ENCODE results near the gene KRTAP2-3. TPM values are rescaled to one million over a fixed set of nuclear protein-coding genes. Genes with fewer than 3 reads are reported as not detected.

The KRTAP2-3 gene
- total RNA-seq, 4 donors from 2014 or later, result 0.64 to 10.8 TPM; not detected in 2

- no peak for TF ChIP-seq POLR2AphosphoS5 (IDR thresholded peaks at IDR 0.05)
- Histone ChIP-seq H3K27me3 (no peaks in the 10 kb centered on the region), H3K36me3 (no peaks in the 10 kb centered on the region), H3K4me3 (no peak overlapping the region), H3K27ac (no peak overlapping the region), H3K4me1 (no peaks in the 10 kb centered on the region), H3K9me3 (no peaks in the 10 kb centered on the region)
- DNase-seq (ENCODE audit: low spot score in 2 of 2), result no peak
- 65% methylated on average over 3 of the region's 3 CpGs for WGBS
These were observed 41.4 kb downstream of the KRTAP2-3 start for GRCh38 chr17:41018541-41018940.

- H3K27ac ChIP-seq, result no peak overlapping the region
- no peaks in the 10 kb centered on the region for H3K9me3 ChIP-seq
- H3K36me3 ChIP-seq, result no peaks in the 10 kb centered on the region
- no peaks in the 10 kb centered on the region for H3K27me3 ChIP-seq
- 87% methylated on average over 12 of the region's 13 CpGs for WGBS
- no peaks in the 10 kb centered on the region for H3K4me1 ChIP-seq
- DNase-seq (ENCODE audit: low spot score in 2 of 2), result no peak
- H3K4me3 ChIP-seq, result no peak overlapping the region
- no peak for TF ChIP-seq EP300 (IDR thresholded peaks at IDR 0.05)
- TF ChIP-seq POLR2A (IDR thresholded peaks at IDR 0.05), result no peak
- no peak for TF ChIP-seq POLR2AphosphoS5 (IDR thresholded peaks at IDR 0.05)
- no peak for TF ChIP-seq CTCF (IDR thresholded peaks at IDR 0.05)
These were observed 43.2 kb downstream of the KRTAP2-3 start for GRCh38 chr17:41016578-41017215.

DNA sequence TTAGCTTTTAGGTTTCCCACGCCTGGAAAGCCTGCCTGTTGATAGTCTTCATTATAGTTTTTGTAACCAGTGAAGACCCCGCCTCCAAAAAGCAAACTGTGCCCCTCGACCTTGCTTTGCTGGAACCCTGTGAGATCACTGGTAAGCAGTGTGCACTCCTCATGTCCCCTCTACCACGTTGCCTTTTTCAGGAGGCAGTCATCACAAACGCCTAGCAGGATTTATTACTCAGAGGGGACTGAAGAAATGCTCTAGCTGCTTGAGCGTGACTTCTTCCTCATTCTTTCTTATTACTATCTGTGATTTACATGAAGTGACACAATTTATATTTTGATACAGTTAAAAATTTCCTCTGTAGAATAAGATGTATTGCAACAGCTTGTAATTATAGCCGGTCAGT, 44.5 kb downstream of the KRTAP2-3 start:
- 79% methylated on average over 7 of the region's 7 CpGs for WGBS
- Histone ChIP-seq H3K27me3 (no peaks in the 10 kb centered on the region), H3K4me3 (no peak overlapping the region), H3K4me1 (no peaks in the 10 kb centered on the region), H3K9me3 (no peaks in the 10 kb centered on the region), H3K27ac (no peak overlapping the region), H3K36me3 (no peaks in the 10 kb centered on the region)
- DNase-seq (ENCODE audit: low spot score in 2 of 2), result no peak
- TF ChIP-seq EP300 (IDR thresholded peaks at IDR 0.05), result no peak
- TF ChIP-seq CTCF (IDR thresholded peaks at IDR 0.05), result no peak
- no peak for TF ChIP-seq POLR2A (IDR thresholded peaks at IDR 0.05)
- TF ChIP-seq POLR2AphosphoS5 (IDR thresholded peaks at IDR 0.05), result no peak

DNA sequence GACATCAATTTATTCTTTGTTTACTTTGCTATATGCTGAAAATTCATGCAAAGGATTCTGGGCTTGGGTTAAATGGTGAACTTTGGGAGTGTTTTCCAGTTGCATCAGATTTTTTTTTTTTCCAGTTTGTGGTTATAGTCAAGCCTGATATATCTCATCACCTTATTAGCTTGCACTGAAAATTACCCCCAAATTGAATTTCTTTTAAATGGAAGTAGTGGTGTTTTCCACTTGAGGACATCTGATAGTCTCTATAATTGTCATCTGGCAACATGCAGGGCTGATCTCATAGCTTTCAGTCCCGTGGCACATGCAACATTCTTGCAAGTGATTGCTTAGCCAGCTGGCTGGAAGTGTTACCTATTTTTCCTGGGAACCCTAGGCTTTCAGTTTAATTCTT, 46.3 kb downstream of the KRTAP2-3 start:
- TF ChIP-seq CTCF (IDR thresholded peaks at IDR 0.05) (no peak), POLR2A (IDR thresholded peaks at IDR 0.05) (no peak), POLR2AphosphoS5 (IDR thresholded peaks at IDR 0.05) (no peak)
- H3K36me3 ChIP-seq, result no peaks in the 10 kb centered on the region
- H3K4me1 ChIP-seq, result no peaks in the 10 kb centered on the region
- DNase-seq (ENCODE audit: low spot score in 2 of 2), result no peak
- WGBS, result 4% methylated on average over 1 of the region's 1 CpG
- H3K9me3 ChIP-seq, result no peaks in the 10 kb centered on the region
- H3K27me3 ChIP-seq, result no peaks in the 10 kb centered on the region
- H3K4me3 ChIP-seq, result no peak overlapping the region
- no peak overlapping the region for H3K27ac ChIP-seq

DNA sequence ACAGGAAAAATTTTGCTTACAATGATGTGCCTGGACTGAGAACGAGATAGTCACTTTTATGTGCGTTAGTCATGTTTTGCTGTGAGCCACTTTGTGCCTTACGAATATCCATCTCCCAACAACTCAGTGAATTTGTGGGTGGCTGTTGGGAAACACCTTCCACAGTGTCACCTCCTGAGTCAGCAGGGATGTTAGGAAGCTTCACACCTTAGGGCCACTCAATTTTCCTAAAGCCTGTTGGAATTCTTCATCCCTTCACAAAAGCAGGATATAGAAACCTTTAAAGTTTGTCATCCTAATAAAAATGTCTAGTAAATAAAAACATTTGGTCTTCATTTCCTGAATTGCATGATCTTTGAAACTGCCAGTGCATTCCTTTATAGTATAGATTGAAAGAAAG, 46.7 kb downstream of the KRTAP2-3 start:
- WGBS, result 81% methylated on average over 3 of the region's 3 CpGs

More for the DNA sequence above, 46.7 kb downstream of the KRTAP2-3 start:
- Histone ChIP-seq H3K27me3 (no peaks in the 10 kb centered on the region), H3K4me3 (no peak overlapping the region), H3K27ac (no peak overlapping the region), H3K9me3 (no peaks in the 10 kb centered on the region), H3K4me1 (no peaks in the 10 kb centered on the region), H3K36me3 (no peaks in the 10 kb centered on the region)
- TF ChIP-seq POLR2A (IDR thresholded peaks at IDR 0.05), result no peak
- no peak for TF ChIP-seq POLR2AphosphoS5 (IDR thresholded peaks at IDR 0.05)
- TF ChIP-seq EP300 (IDR thresholded peaks at IDR 0.05), result no peak
- TF ChIP-seq CTCF (IDR thresholded peaks at IDR 0.05), result no peak
- DNase-seq (ENCODE audit: low spot score in 2 of 2), result no peak
